SJCRH30 (cell line): ENCODE data around the gene ATP4A. TPM values are rescaled to one million over a fixed set of nuclear protein-coding genes. Genes with fewer than 3 reads are reported as not detected.
A peak's percentile ranks its signal among the peaks of the same experiment; 100 is the strongest.
"Not testable (repeated sequence)": the region's sequence is repeated elsewhere in the genome, so short reads cannot be mapped to it uniquely, and the experiment has no call there.

Experiments used
- DNase-seq, 2 experiments: peaks; one replicate each; pipeline ENCODE4 v3.0.0-alpha.2; 2015 to 2020
- H3K27ac ChIP-seq: fragments of 250-450 bp; sonication (Bioruptor Pico); 2 replicates; pipeline ENCODE4 v1.5.1; 2020; ENCODE audit warnings: mild to moderate bottlenecking, moderate library complexity
- H3K27me3 ChIP-seq: fragments of 250-450 bp; sonication (Bioruptor Pico); 2 replicates; pipeline ENCODE4 v1.5.1; 2020; ENCODE audit warnings: mild to moderate bottlenecking, moderate library complexity
- H3K36me3 ChIP-seq: fragments of 250-450 bp; sonication (Bioruptor Pico); 2 replicates; pipeline ENCODE4 v1.5.1; 2020; ENCODE audit warnings: mild to moderate bottlenecking, moderate library complexity
- H3K4me1 ChIP-seq: fragments of 250-450 bp; sonication (Bioruptor Pico); 2 replicates; pipeline ENCODE4 v1.5.1; 2020; ENCODE audit warnings: mild to moderate bottlenecking, moderate library complexity
- H3K4me3 ChIP-seq: fragments of 250-450 bp; sonication (Bioruptor Pico); 2 replicates; pipeline ENCODE4 v1.5.1; 2020; ENCODE audit warnings: mild to moderate bottlenecking, moderate library complexity
- H3K9me3 ChIP-seq: fragments of 250-450 bp; sonication (Bioruptor Pico); replicated peaks from 2 replicates; pipeline ENCODE4 v1.5.1; 2020; ENCODE audit warnings: mild to moderate bottlenecking, moderate library complexity
- total RNA-seq: library from RNA; depleted of rRNA; stranded (reverse); fragments of >200 nt; shearing (Covaris generic); gene quantifications from 2 replicates; pipeline ENCODE4 v1.2.3, GENCODE V29; 2014; rRNA removed

ATP4A gene
- 0.14 TPM in 1 of 2 replicates, not detected in the other for total RNA-seq

DNA sequence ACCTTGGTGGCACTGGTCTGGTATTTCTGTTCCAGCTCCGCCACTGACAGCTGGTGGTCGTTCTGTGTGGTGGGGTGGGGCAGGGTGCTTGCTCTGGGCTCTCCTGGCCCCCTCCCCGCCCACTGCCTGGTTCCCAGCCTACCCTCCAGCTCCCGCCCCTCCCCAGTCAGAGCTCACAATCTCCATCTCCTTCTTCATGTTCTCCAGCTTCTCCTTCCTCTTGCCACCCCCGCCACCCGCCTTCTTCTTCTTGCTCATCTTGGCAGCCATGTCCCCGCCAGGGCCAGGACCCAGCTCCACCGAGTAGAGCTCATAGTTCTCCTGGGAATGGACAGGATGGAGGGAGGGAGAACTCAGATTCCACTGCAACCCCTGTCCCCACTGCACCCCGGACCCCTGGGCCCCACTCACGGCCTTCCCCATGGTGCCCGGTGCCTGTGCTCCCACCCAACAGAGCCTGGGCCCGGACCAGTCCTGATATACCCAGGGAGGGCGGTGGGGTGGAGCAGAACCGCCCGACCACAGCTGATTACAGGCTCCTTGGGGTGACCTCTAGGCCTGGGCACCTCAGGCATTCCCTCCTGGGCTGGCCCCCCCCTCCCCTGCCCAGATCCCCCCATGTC is at the start of gene ATP4A:
TSS of gene ATP4A (minus strand) at position 452 of the 623 bp plus-strand sequence. CDS start at position 423, 29 bp downstream.
- H3K4me3 ChIP-seq: no peak within 1 kb of the TSS
- H3K36me3 ChIP-seq: no peaks in the 10 kb centered on the region
- no peaks in the 10 kb centered on the region for H3K9me3 ChIP-seq
- H3K27me3 ChIP-seq: 0 out of 2 replicates have a peak, but pooled peaks cover 2% of the 10 kb centered on the region
- H3K27ac ChIP-seq: no peak within 1 kb of the TSS
- no peak for DNase-seq
- no peaks in the 10 kb centered on the region for H3K4me1 ChIP-seq

GRCh38 chr19:35612559-35613321 is 49.3 kb upstream of the ATP4A start, which contains the start of gene HAUS5:
TSS of gene HAUS5 (plus strand) at chr19:35612735. CDS start at chr19:35612795, 60 bp downstream.
- no peaks in the 10 kb centered on the region for H3K4me1 ChIP-seq
- peak within 1 kb of the TSS; percentile 86 for H3K4me3 ChIP-seq
- peaks cover 4% of the 10 kb centered on the region; the same call in 1 of the 2 replicates for H3K9me3 ChIP-seq
- H3K27ac ChIP-seq: peak within 1 kb of the TSS; percentile 79
- H3K27me3 ChIP-seq: no peaks in the 10 kb centered on the region
- H3K36me3 ChIP-seq: peaks cover 5% of the 10 kb centered on the region; the same call in 1 of the 2 replicates
- peak; percentile 93 to 95 for DNase-seq

DNA sequence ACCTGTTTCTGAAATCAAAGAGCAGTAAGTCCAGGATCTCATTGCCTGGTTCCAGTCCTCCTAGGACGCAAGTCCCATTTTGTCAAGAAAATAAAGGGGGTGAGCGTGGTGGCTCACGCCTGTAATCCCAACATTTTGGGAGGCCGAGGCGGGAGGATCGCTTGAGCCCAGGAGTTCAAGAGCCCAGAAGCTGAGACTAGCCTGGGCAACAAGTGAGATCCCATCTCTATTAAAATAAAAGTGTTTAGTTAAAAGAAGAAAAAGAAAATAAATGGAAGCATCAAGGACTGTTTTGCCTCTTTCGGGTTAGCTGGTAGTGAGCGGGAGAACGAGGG is 48.7 kb upstream of the ATP4A start:
- Histone ChIP-seq H3K9me3 (peaks cover 8% of the 10 kb centered on the region), H3K27ac (no peak overlapping the region), H3K36me3 (peaks cover 5% of the 10 kb centered on the region; the same call in 1 of the 2 replicates), H3K4me3 (peak overlapping the region; percentile 86), H3K4me1 (no peaks in the 10 kb centered on the region), H3K27me3 (no peaks in the 10 kb centered on the region)
- no peak for DNase-seq

- peaks cover 13% of the 10 kb centered on the region for H3K9me3 ChIP-seq
- H3K4me1 ChIP-seq: no peaks in the 10 kb centered on the region
- no peak for DNase-seq
- no peaks in the 10 kb centered on the region for H3K27me3 ChIP-seq
- 0 out of 2 replicates have a peak, but pooled peaks cover under 1% of the 10 kb centered on the region for H3K36me3 ChIP-seq
- no peak overlapping the region for H3K4me3 ChIP-seq
- no peak overlapping the region for H3K27ac ChIP-seq
These were observed 46.4 kb upstream of the ATP4A start for GRCh38 chr19:35609851-35610353.

DNA sequence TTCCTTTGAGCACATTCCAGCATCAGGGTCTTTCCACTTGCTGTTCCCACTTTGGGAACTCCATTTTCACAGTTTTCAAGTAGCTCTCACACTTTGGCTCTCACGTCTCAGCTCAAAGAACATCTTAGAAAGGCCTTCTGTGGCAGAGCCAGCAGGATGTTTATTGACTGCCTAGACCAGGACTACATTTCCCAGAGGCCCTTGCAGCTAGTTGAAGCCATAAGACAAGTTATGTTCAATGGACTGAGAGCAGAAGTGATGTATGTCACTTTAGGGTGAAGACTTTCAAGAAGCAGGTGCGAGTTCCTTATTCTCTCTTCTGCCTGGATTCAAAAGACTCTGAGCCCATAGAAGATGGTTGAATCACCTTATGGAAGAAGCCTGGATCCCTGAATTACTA is 44.8 kb upstream of the ATP4A start:
- peaks cover 13% of the 10 kb centered on the region for H3K9me3 ChIP-seq

DNA sequence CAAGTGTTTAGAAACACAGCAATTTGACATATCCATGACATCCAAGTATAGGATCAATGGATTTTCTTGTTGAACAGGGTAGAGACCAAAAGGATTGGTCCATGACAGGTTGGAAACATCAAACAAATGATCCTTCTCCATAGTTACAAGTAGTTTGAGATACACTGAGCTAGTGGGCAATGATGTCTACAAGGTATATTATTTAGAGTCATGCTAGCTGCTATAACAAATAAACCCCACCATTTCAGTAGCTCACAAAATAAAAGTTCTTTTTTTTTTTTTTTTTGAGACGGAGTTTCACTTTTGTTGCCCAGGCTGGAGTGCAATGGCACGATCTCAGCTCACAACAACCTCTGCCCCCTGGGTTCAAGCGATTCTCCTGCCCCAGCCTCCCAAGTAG is 44.2 kb upstream of the ATP4A start:
- H3K9me3 ChIP-seq: peaks cover 13% of the 10 kb centered on the region
- no peaks in the 10 kb centered on the region for H3K4me1 ChIP-seq
- H3K27me3 ChIP-seq: no peaks in the 10 kb centered on the region
- no peak overlapping the region for H3K4me3 ChIP-seq
- H3K36me3 ChIP-seq: no peaks in the 10 kb centered on the region
- no peak for DNase-seq
- no peak overlapping the region for H3K27ac ChIP-seq

More for the DNA sequence above, 44.8 kb upstream of the ATP4A start:
- Histone ChIP-seq H3K27me3 (no peaks in the 10 kb centered on the region), H3K27ac (no peak overlapping the region), H3K4me3 (no peak overlapping the region), H3K4me1 (no peaks in the 10 kb centered on the region), H3K36me3 (no peaks in the 10 kb centered on the region)
- no peak for DNase-seq

DNA sequence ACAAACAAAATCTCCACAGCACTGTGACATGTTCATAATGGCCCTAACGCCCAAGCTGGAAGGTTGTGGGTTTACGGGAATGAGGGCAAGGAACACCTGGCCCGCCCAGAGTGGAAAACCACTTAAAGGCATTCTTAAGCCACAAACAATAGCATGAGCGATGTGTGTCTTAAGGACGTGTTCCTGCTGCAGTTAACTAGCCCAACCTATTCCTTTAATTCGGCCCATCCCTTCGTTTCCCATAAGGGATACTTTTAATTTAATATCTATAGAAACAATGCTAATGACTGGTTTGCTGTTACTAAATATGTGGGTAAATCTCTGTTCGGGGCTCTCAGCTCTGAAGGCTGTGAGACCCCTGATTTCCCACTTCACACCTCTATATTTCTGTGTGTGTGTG is 43.7 kb upstream of the ATP4A start:
- not testable (repeated sequence) for H3K27ac ChIP-seq, H3K36me3 ChIP-seq, H3K27me3 ChIP-seq, H3K4me1 ChIP-seq, DNase-seq, H3K4me3 ChIP-seq
- peaks cover 13% of the 10 kb centered on the region for H3K9me3 ChIP-seq

DNA sequence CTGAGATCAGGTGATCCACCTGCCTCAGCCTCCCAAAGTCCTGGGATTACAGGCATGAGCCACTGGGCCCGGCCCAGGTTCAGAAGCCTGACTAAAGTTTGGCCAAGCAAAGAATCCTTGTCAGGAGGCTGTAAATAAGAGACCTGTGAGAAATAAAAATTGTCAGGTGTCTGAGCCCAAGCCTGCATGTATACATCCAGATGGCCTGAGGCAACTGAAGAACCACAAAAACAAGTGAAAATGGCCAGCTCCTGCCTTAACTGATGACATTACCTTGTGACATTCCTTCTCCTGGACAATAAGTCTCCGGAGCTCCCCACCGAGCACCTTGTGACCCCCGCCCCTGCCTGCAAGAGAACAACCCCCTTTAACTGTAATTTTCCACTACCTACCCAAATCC is 41.0 kb upstream of the ATP4A start:
- H3K4me1 ChIP-seq, H3K27me3 ChIP-seq, H3K36me3 ChIP-seq, H3K27ac ChIP-seq, H3K4me3 ChIP-seq, DNase-seq: not testable (repeated sequence)
- H3K9me3 ChIP-seq: peaks cover 13% of the 10 kb centered on the region

- no peaks in the 10 kb centered on the region for H3K4me1 ChIP-seq
- H3K9me3 ChIP-seq: peaks cover 2% of the 10 kb centered on the region
- H3K36me3 ChIP-seq: no peaks in the 10 kb centered on the region
- no peak overlapping the region for H3K27ac ChIP-seq
- DNase-seq: no peak
- 0 out of 2 replicates have a peak, but pooled peaks cover 4% of the 10 kb centered on the region for H3K27me3 ChIP-seq
- H3K4me3 ChIP-seq: no peak overlapping the region
These were observed 38.5 kb upstream of the ATP4A start for GRCh38 chr19:35601971-35602370.

DNA sequence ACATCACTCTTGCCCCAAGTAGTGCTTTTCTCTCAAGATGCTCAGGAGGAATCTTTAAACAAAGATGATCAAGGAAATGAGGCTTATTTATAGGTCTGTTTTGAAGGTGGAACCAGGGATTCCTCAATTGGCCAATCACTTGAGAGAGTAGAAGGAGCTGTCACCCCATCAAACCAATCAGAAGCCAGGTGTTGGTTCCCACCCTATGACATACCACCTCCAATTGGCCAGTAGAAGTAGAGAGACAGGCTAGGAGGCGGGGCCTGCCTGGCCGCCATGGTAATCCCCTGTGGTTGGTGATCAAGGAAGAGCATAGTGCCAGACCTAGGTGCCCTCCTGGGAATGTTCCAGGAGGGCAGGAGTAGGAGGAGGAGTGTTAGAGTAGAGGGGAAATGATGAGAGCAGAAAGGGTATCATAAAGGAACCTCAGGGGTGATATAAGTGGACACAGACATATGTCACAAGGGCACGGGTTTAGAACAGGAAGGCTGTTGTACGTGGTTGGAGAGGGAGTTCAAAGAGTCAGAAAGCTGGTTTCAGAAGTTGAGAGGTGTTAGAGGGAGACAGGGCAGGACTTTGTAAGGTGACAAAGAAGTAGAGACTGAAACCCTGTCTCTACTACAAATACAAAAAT is 33.0 kb upstream of the ATP4A start:
- Histone ChIP-seq H3K27me3 (0 out of 2 replicates have a peak, but pooled peaks cover 4% of the 10 kb centered on the region), H3K4me3 (no peak overlapping the region), H3K9me3 (no peaks in the 10 kb centered on the region), H3K36me3 (no peaks in the 10 kb centered on the region), H3K27ac (no peak overlapping the region), H3K4me1 (no peaks in the 10 kb centered on the region)
- DNase-seq: peak; percentile 42 to 67

DNA sequence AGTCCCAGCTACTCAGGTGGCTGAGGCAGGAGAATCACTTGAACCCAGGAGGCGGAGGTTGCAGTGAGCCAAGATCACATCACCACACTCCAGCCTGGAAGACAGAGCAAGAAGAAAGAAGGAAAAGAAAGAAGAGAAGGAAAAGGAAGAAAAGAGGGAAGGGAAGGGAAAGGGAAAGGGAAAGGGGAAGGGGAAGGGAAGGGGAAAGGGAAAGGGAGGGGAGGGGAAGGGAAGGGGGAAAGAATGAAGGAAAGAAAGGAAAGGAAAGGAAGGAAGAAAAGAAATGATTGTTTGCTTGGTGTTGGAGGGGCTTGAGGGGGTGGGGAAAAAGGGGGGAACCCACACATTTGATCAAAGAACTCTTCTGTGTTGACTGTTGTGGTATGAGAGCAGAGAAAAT is 32.5 kb upstream of the ATP4A start:
- DNase-seq: no peak
- Histone ChIP-seq H3K27me3 (0 out of 2 replicates have a peak, but pooled peaks cover 4% of the 10 kb centered on the region), H3K27ac (no peak overlapping the region), H3K36me3 (no peaks in the 10 kb centered on the region), H3K4me3 (no peak overlapping the region), H3K4me1 (no peaks in the 10 kb centered on the region), H3K9me3 (no peaks in the 10 kb centered on the region)

DNA sequence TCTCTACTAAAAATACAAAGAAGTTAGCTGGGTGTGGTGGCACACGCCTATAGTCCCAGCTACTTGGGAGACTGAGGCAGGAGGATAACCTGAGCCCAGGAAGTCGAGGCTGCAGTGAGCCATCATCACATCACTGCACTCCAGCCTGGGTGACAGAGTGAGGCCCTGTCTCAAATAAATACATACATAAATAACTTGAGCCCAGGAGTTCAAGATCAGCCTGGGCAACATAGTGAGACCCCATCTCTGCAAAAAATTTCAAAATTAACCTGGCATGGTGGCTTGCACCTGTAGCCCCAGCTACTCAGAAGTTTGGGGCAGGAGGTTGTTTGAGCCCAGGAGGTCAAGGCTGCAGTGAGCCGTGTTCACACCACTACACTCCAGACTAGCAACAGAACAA is 31.6 kb upstream of the ATP4A start:
- not testable (repeated sequence) for DNase-seq, H3K27me3 ChIP-seq, H3K9me3 ChIP-seq, H3K4me3 ChIP-seq, H3K36me3 ChIP-seq, H3K4me1 ChIP-seq, H3K27ac ChIP-seq

- no peaks in the 10 kb centered on the region for H3K4me1 ChIP-seq
- H3K4me3 ChIP-seq: no peak overlapping the region
- DNase-seq: peak in 1 of 2 experiments; percentile 24
- no peaks in the 10 kb centered on the region for H3K9me3 ChIP-seq
- no peak overlapping the region for H3K27ac ChIP-seq
- no peaks in the 10 kb centered on the region for H3K36me3 ChIP-seq
- H3K27me3 ChIP-seq: no peaks in the 10 kb centered on the region
These were observed 28.8 kb upstream of the ATP4A start for GRCh38 chr19:35592226-35592625.

GRCh38 chr19:35590875-35591274 is 27.4 kb upstream of the ATP4A start:
- no peaks in the 10 kb centered on the region for H3K36me3 ChIP-seq
- H3K9me3 ChIP-seq: no peaks in the 10 kb centered on the region

GRCh38 chr19:35587321-35587720 is 23.9 kb upstream of the ATP4A start:
- Histone ChIP-seq H3K9me3 (no peaks in the 10 kb centered on the region), H3K4me1 (no peaks in the 10 kb centered on the region), H3K36me3 (no peaks in the 10 kb centered on the region), H3K4me3 (no peak overlapping the region), H3K27ac (no peak overlapping the region), H3K27me3 (no peaks in the 10 kb centered on the region)
- DNase-seq: no peak

More at GRCh38 chr19:35590875-35591274, 27.4 kb upstream of the ATP4A start:
- Histone ChIP-seq H3K4me1 (no peaks in the 10 kb centered on the region), H3K27me3 (no peaks in the 10 kb centered on the region), H3K4me3 (no peak overlapping the region), H3K27ac (no peak overlapping the region)
- DNase-seq: no peak
